K562 (cell line): Measurements from ENCODE around the gene SPATA31D1. TPM values are rescaled to one million over a fixed set of nuclear protein-coding genes. Genes with fewer than 3 reads are reported as not detected.

Experiments used
- ATAC-seq: fragments of 200-7000 bp; cut with Tn5 transposase; 3 replicates; pipeline ENCODE4 v1.9.1; 2020; ENCODE audit warnings: moderate library complexity
- BruUV-seq: library from RNA; stranded (reverse); fragments of 400-500 nt; replicated peaks from 2 replicates; lab custom pipeline; 2021; lab: Mats Ljungman, UMichigan
- CTCF ChIA-PET: fragments of 300-600 bp; formaldehyde crosslinking; extraction: SDS; loops from one replicate; lab custom pipeline; 2021; ENCODE audit warnings: low intra/inter-chr PET ratio; lab: Yijun Ruan, JAX
- POLR2A ChIA-PET: fragments of 300-600, 350-650 bp; sonication (Branson Sonifier 250); formaldehyde crosslinking; extraction: SDS; loops from one replicate; lab custom pipeline; 2021; ENCODE audit warnings: antibody characterized with exemption, inconsistent platforms; lab: Yijun Ruan, JAX
- DNase-seq, 4 experiments: peaks; one replicate each; pipeline versions ENCODE4 v3.0.0 to v3.0.0-alpha.2; 2011 to 2018; ENCODE audit warnings: low spot score in 3 of 4, mixed read lengths in 3 of 4; ENCODE audit errors: extremely low read depth in 1 of 4
- FAIRE-seq: peaks from 2 replicates; lab custom pipeline; 2011; peaks lifted over from hg19 to GRCh38; lab: Jason Lieb, UNC
- H2AFZ ChIP-seq: 2 replicates; pipeline ENCODE4 v1.6.0; 2011; ENCODE audit warnings: low read depth, low read length, control low read depth, inconsistent platforms
- H3K27ac ChIP-seq: fragments of 200-600 bp; 3 replicates; pipeline ENCODE4 v1.8.0; 2011; ENCODE audit warnings: low read depth, mild to moderate bottlenecking, control low read depth, inconsistent platforms, low read length, moderate library complexity, mixed read lengths; ENCODE audit errors: extremely low read depth
- H3K27me3 ChIP-seq, 2 experiments: fragments of 300-600 bp in 1 of 2; 2 replicates in 1 of 2; 3 replicates in 1 of 2; pipeline versions ENCODE4 v1.6.0 to v1.8.0; 2011; ENCODE audit warnings: inconsistent platforms in 2 of 2, low read length in 2 of 2, mild to moderate bottlenecking in 1 of 2, mixed read lengths in 1 of 2, moderate library complexity in 1 of 2; ENCODE audit not compliant: control insufficient read depth in 2 of 2, insufficient read depth in 2 of 2
- H3K36me3 ChIP-seq: fragments of 300-600 bp; 3 replicates; pipeline ENCODE4 v1.8.0; 2011; ENCODE audit warnings: mild to moderate bottlenecking, low read length, inconsistent platforms; ENCODE audit not compliant: control insufficient read depth, insufficient read depth
- H3K4me1 ChIP-seq, 2 experiments: fragments of 200-600 bp in 1 of 2; replicated peaks in 1 of 2; 2 replicates in 1 of 2; 3 replicates in 1 of 2; pipeline versions ENCODE4 v1.5.1 to v1.8.0; 2011; ENCODE audit warnings: inconsistent platforms in 2 of 2, low read length in 2 of 2, mild to moderate bottlenecking in 1 of 2, mixed read lengths in 1 of 2, moderate library complexity in 1 of 2; ENCODE audit not compliant: control insufficient read depth in 2 of 2, insufficient read depth in 2 of 2
- H3K4me2 ChIP-seq: 2 replicates; pipeline ENCODE4 v1.6.1; 2011; ENCODE audit warnings: low read length, control low read depth, inconsistent platforms, mixed read lengths; ENCODE audit not compliant: insufficient read depth
- H3K4me3 ChIP-seq: fragments of 200-600 bp; sonication (generic), shearing (Covaris generic); 2 replicates; pipeline ENCODE4 v1.5.1; 2016; ENCODE audit warnings: control low read depth, inconsistent platforms
- H3K79me2 ChIP-seq: fragments of 200-600 bp; 3 replicates; pipeline ENCODE4 v1.8.0; 2011; ENCODE audit warnings: low read length, inconsistent platforms; ENCODE audit not compliant: control insufficient read depth, insufficient read depth
- H3K9ac ChIP-seq, 2 experiments: 2 replicates each; pipeline versions ENCODE4 v1.6.0 to v1.6.1; 2011; ENCODE audit warnings: low read depth in 2 of 2, low read length in 2 of 2, control low read depth in 1 of 2, inconsistent platforms in 1 of 2, mild to moderate bottlenecking in 1 of 2, mixed read lengths in 1 of 2; ENCODE audit not compliant: insufficient read depth in 1 of 2
- H3K9me1 ChIP-seq: one replicate; pipeline ENCODE4 v1.6.0; 2011; ENCODE audit warnings: inconsistent platforms, mild to moderate bottlenecking, low read length, moderate library complexity; ENCODE audit not compliant: control insufficient read depth, insufficient read depth
- H3K9me3 ChIP-seq: replicated peaks from 2 replicates; pipeline ENCODE4 v1.5.1; 2011; ENCODE audit warnings: low read depth, low read length, inconsistent platforms; ENCODE audit not compliant: control insufficient read depth, insufficient read depth
- H4K20me1 ChIP-seq: replicated peaks from 2 replicates; pipeline ENCODE4 v1.6.1; 2011; ENCODE audit warnings: low read length, inconsistent platforms, mixed read lengths; ENCODE audit not compliant: control insufficient read depth, insufficient read depth
- ATF6 ChIP-seq: sonication (generic); formaldehyde crosslinking; IDR thresholded peaks from 2 replicates; pipeline ENCODE4 v1.4.0; 2020; ENCODE audit warnings: mild to moderate bottlenecking, missing genetic modification reagents
- HLTF ChIP-seq: fragments of 450-650 bp; IDR thresholded peaks from 2 replicates; pipeline ENCODE4 v1.6.1; 2016
- MCM5 ChIP-seq: fragments of 450-650 bp; IDR thresholded peaks from 2 replicates; pipeline ENCODE4 v1.6.1; 2016; ENCODE audit warnings: low read depth
- POLR3G ChIP-seq: IDR thresholded peaks from 2 replicates; pipeline ENCODE4 v1.6.1; 2011; ENCODE audit not compliant: insufficient read length, insufficient replicate concordance; ENCODE audit errors: extremely low read depth
- SPI1 ChIP-seq: IDR thresholded peaks from 2 replicates; pipeline ENCODE4 v1.6.1; 2011; ENCODE audit warnings: low read depth, low read length, control low read depth, borderline replicate concordance
- STAT5B ChIP-seq: fragments of 250-450 bp; sonication (Bioruptor Pico); IDR thresholded peaks from 2 replicates; pipeline ENCODE4 v1.8.0; 2021; ENCODE audit warnings: mild to moderate bottlenecking, inconsistent platforms
- UBTF ChIP-seq, 2 experiments: IDR thresholded peaks; 2 replicates each; pipeline ENCODE4 v1.6.1; 2012; ENCODE audit warnings: improper control_type of control experiment in 2 of 2, low read depth in 2 of 2, low read length in 2 of 2, borderline replicate concordance in 1 of 2
- ZNF75A ChIP-seq: fragments of 450-650 bp; formaldehyde crosslinking; IDR thresholded peaks from 2 replicates; pipeline ENCODE4 v1.4.0; 2020; ENCODE audit warnings: mild to moderate bottlenecking
- WGBS: fragments of 100-300 bp; shearing (Covaris generic); methylation state at CpG from one replicate; pipeline ENCODE4 v1.1.6; 2016; ENCODE audit warnings: low coverage, mixed read lengths; ENCODE audit not compliant: insufficient coverage; ENCODE audit errors: missing lambda C conversion rate; 5-methylcytosine and 5-hydroxymethylcytosine counted together
- in situ Hi-C: fragments of 300-500 bp; cut with MboI; formaldehyde crosslinking; loops from 4 replicates; pipeline ENCODE4 v1.15.0; 2018; ENCODE audit warnings: inconsistent platforms, mixed read lengths
- intact Hi-C: fragments of 100-400 bp; cut with micrococcal nuclease; formaldehyde crosslinking; loops from 2 replicates; pipeline ENCODE4 v1.14.2; 2022
- polyA plus RNA-seq, 8 experiments: library from polyadenylated mRNA; depleted of rRNA in 4 of 8; stranded (reverse) in 5 of 8; unstranded in 3 of 8; fragments of >200 nt; fragmentation: Nextera tagmentation in 2 of 8; fragmentation: Illumina TruSeq in 1 of 8; extraction: Ambion mirVana in 2 of 8; extraction: Trizol in 1 of 8; gene quantifications; 2 replicates each; pipeline versions ENCODE4 v1.2.1 to v1.2.3, GENCODE V29; 2011 to 2014; ENCODE audit warnings: inconsistent platforms in 1 of 8, missing spikeins in 1 of 8
- total RNA-seq, 7 experiments: library from RNA; depleted of rRNA in 6 of 7; stranded (reverse); fragments of >200 nt in 6 of 7; fragmentation: Illumina TruSeq in 2 of 7; extraction: Trizol in 2 of 7; gene quantifications; 2 replicates each; pipeline versions ENCODE4 v1.2.1 to v1.2.3, GENCODE V29; 2011 to 2021; ENCODE audit warnings: low replicate concordance in 1 of 7
- TF ChIP-seq, protein P1 (sequence below): fragments of 450-650 bp; IDR thresholded peaks from 2 replicates; pipeline ENCODE4 v1.6.1; 2017; ENCODE audit warnings: antibody characterized with exemption
- TF ChIP-seq, protein P2 (sequence below): fragments of 250-450 bp; sonication (Bioruptor Pico); IDR thresholded peaks from 2 replicates; pipeline ENCODE4 v1.5.0; 2020; ENCODE audit warnings: mild to moderate bottlenecking

Gene SPATA31D1
- total and polyA plus RNA-seq, 9 of the 15 experiments (the other 6 are each of a cell fraction or from before 2014, with no cell fraction given) = not detected

DNA sequence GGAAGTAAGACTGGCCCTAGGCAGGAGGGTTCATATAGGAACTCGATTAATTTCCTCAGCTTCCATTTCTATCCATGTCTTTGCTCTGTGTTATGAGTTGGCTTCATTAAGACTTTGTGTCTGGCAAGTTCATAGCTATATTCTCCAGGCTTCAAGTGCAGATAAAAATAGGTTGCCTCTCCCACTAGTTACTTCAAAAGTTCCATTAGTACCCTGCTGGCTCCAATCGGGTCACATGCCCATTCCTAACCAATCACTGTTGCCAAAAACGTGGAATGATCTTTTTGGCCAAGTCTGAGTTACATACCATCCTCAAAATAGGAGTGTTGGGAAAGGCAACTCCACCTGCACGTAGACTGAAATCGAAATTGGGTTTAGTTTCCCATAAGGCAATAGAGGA, 13.8 kb upstream of the SPATA31D1 start (continued):
- no peak for TF ChIP-seq ATF6

GRCh38 chr9:81976351-81976750, 12.2 kb upstream of the SPATA31D1 start:
- Histone ChIP-seq H3K4me2 (no peak overlapping the region), H3K9me1 (no peaks in the 10 kb centered on the region), H3K9ac (no peak overlapping the region), H3K27me3 (no peaks in the 10 kb centered on the region), H3K4me3 (no peak overlapping the region), H3K79me2 (no peaks in the 10 kb centered on the region), H3K4me1 (no peaks in the 10 kb centered on the region), H4K20me1 (no peaks in the 10 kb centered on the region), H3K9me3 (no peaks in the 10 kb centered on the region), H2AFZ (no peak overlapping the region), H3K36me3 (no peaks in the 10 kb centered on the region), H3K27ac (no peak overlapping the region)
- ATAC-seq = no peak
- POLR2A ChIA-PET = no interaction called here
- BruUV-seq = no TSS peak
- WGBS = 2% methylated on average over 9 of the region's 11 CpGs
- intact Hi-C loops = no loop called here
- DNase-seq = no peak
- FAIRE-seq = no peak
- in situ Hi-C loops = no loop called here
- CTCF ChIA-PET = no interaction called here
- TF ChIP-seq POLR3G = no peak
- TF ChIP-seq SPI1 = no peak
- TF ChIP-seq HLTF = no peak
- TF ChIP-seq ZNF75A = no peak
- TF ChIP-seq UBTF (IDR thresholded peaks at IDR 0.05; ENCODE audit: borderline replicate concordance in 1 of 2, low read depth in 2 of 2, low read length in 2 of 2) = no peak
- TF ChIP-seq STAT5B (CRISPR knock-in tag) = no peak
- no peak for TF ChIP-seq MCM5
- TF ChIP-seq, protein P1, sequence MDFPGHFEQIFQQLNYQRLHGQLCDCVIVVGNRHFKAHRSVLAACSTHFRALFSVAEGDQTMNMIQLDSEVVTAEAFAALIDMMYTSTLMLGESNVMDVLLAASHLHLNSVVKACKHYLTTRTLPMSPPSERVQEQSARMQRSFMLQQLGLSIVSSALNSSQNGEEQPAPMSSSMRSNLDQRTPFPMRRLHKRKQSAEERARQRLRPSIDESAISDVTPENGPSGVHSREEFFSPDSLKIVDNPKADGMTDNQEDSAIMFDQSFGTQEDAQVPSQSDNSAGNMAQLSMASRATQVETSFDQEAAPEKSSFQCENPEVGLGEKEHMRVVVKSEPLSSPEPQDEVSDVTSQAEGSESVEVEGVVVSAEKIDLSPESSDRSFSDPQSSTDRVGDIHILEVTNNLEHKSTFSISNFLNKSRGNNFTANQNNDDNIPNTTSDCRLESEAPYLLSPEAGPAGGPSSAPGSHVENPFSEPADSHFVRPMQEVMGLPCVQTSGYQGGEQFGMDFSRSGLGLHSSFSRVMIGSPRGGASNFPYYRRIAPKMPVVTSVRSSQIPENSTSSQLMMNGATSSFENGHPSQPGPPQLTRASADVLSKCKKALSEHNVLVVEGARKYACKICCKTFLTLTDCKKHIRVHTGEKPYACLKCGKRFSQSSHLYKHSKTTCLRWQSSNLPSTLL = no peak
- TF ChIP-seq, protein P2, sequence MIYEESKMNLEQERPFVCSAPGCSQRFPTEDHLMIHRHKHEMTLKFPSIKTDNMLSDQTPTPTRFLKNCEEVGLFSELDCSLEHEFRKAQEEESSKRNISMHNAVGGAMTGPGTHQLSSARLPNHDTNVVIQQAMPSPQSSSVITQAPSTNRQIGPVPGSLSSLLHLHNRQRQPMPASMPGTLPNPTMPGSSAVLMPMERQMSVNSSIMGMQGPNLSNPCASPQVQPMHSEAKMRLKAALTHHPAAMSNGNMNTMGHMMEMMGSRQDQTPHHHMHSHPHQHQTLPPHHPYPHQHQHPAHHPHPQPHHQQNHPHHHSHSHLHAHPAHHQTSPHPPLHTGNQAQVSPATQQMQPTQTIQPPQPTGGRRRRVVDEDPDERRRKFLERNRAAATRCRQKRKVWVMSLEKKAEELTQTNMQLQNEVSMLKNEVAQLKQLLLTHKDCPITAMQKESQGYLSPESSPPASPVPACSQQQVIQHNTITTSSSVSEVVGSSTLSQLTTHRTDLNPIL (CRISPR knock-in tag) = no peak
- TF ChIP-seq, all 486 proteins: peak for 0
